H54 (cell line): ENCODE measurements around the gene REELD1.

Source experiments
- DNase-seq: peaks from one replicate; pipeline ENCODE4 v3.0.0; 2011; ENCODE audit warnings: low spot score, mixed read lengths; ENCODE audit not compliant: insufficient read length
- FAIRE-seq: peaks from 3 replicates; lab custom pipeline; 2011; peaks lifted over from hg19 to GRCh38; lab: Jason Lieb, UNC
- POLR2A ChIP-seq: IDR thresholded peaks from 2 replicates; pipeline ENCODE4 v1.6.1; 2011; ENCODE audit warnings: low read depth, mild to moderate bottlenecking, low read length

REELD1 gene

GRCh38 chr4:146243141-146243882, 29.0 kb downstream of the REELD1 start:
- TF ChIP-seq POLR2A, result no peak
- FAIRE-seq (no peak), DNase-seq (no peak)

GRCh38 chr4:146243883-146244277, 29.5 kb downstream of the REELD1 start:
- FAIRE-seq (no peak), DNase-seq (no peak)
- TF ChIP-seq POLR2A, result no peak

GRCh38 chr4:146244496-146244895, 30.2 kb downstream of the REELD1 start:
- no peak for DNase-seq
- no peak for TF ChIP-seq POLR2A
- no peak for FAIRE-seq

- DNase-seq (no peak), FAIRE-seq (no peak)
- no peak for TF ChIP-seq POLR2A
Measured at GRCh38 chr4:146245246-146245645, 30.9 kb downstream of the REELD1 start.

GRCh38 chr4:146245850-146246249, 31.5 kb downstream of the REELD1 start:
- DNase-seq, result no peak
- FAIRE-seq, result no peak
- TF ChIP-seq POLR2A, result no peak

DNA sequence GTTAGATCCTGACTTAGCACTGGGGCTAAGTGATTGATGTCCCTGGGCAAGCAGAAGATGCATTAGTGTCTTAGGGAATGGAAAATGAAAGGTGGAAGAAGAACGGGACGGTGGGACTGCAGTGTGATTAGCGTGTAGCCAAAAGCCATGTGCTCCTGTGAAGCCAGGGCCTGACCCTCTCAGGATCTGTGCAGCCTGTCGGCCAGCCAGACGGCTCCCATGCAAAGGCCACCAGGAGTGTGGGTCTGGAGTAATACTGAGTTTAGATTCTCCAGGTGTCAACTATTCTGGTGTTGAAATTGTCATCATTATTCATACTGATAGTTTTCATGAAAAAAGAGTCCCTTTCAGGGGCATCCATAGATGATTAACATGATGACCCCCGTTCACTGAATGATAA, 32.0 kb downstream of the REELD1 start:
- DNase-seq (no peak), FAIRE-seq (no peak)
- TF ChIP-seq POLR2A, result no peak

- no peak for TF ChIP-seq POLR2A
- FAIRE-seq (no peak), DNase-seq (no peak)
Measured at GRCh38 chr4:146247356-146247755, 33.0 kb downstream of the REELD1 start.

GRCh38 chr4:146252969-146253611, 38.8 kb downstream of the REELD1 start:
- no peak for TF ChIP-seq POLR2A
- no peak for FAIRE-seq
- no peak for DNase-seq

DNA sequence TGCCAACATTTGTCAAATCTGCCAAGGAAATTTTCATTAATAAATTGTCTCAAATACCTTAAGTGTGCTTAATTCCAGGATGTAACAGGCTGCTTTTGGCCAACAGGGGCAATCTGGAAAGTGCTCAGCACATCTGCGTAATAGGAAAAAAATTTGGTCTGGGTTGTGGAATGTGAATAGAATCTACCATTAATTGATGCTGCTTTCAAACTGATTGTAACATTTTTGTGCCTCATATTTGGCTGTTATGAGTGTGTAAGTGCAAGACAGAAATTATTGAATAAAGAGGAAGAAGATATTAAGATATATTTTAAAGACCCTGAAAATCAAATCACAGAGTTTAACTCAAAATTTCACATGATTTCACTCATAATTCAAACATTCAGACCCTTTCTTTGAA, 41.1 kb downstream of the REELD1 start:
- DNase-seq (no peak), FAIRE-seq (no peak)
- no peak for TF ChIP-seq POLR2A

- TF ChIP-seq POLR2A, result no peak
- FAIRE-seq (peak; percentile 69), DNase-seq (no peak)
Measured at GRCh38 chr4:146255874-146256273, 41.5 kb downstream of the REELD1 start.

DNA sequence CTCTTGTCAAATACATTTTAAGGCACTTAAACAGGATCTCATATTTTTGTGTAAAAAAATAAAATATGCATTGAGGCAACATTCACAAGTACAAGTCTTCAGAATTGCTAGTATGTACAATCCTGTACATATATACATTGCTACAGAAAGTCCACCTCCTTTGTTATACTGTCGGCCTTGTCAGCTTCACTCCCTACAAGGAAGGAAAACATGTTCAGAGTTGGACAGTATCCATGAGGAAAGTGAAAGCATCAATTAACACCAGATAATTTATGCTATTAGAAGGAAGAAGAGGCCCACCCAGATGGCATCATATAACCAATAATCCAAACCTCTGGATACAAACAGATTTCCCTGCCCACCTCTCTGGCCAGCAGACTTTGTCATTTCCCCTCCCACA, 42.0 kb downstream of the REELD1 start:
- FAIRE-seq, result no peak
- no peak for DNase-seq
- TF ChIP-seq POLR2A, result no peak

- DNase-seq, result no peak
- no peak for TF ChIP-seq POLR2A
- no peak for FAIRE-seq
Measured at GRCh38 chr4:146257511-146257910, 43.2 kb downstream of the REELD1 start.

DNA sequence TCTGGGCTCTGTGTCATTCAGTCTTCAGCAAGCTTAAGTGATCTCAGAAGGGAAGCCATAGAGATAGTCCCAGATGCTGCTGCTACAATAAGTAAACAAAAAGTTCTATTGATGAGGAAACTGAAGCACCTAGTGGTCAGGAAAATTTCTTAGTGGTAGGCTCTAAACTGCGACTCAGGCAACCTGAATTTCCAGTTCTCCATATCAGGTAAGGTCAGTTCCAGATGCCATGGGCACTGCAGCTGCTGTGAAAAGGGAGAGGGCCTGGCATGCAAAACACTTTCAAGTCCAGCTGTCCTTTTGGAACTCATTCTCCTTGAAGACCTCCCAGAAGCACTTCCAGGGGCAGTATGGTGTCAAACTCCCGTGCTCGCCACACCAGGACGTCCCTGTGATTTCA, 46.2 kb downstream of the REELD1 start:
- DNase-seq (no peak), FAIRE-seq (no peak)
- no peak for TF ChIP-seq POLR2A

DNA sequence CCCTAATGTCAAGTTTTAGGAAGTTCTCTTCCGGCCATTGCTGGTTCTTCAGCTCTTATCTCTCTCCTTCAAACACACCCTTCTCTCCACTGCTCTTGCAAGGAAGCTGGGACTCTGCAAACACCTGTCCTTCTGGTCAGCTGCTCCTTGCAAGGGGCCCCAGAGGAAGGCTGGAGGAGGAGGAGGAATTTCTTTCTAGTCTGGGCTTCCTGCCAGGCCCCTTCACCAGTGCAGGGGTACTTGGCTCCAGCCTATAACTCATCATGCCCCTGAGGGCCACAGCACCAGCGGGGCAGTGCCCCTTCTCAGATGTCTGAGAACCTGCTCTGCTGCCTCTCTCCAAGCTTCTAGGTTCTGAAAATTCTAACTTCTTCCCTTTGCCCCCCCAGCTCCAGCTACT, 46.7 kb downstream of the REELD1 start:
- no peak for TF ChIP-seq POLR2A
- no peak for FAIRE-seq
- no peak for DNase-seq

DNA sequence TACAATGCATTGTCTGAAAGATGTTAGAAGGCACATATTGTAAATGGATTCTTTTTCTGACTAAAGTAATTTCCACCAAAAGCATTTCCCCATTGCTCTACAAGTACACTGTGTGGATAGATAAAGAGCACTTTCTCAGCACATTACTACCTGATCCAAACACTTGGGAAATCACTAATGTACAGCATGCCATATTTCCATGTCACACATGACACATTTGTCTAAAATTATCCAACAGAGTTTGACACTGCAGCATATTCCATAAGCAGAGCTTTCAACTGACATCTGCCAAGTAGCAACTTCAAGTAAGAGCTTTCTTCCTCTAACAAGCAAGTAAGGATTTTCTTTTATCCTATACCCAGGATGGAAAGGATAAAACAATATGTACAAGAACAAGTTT, 49.5 kb downstream of the REELD1 start:
- DNase-seq, result no peak
- FAIRE-seq, result no peak
- no peak for TF ChIP-seq POLR2A
